Neutrophil (primary cell): ENCODE results near the gene SLC51B.

ENCODE experiments used
- H3K27ac ChIP-seq: fragments of 200-600 bp; sonication (generic); 2 replicates; pipeline ENCODE4 v1.5.1; 2016; ENCODE audit warnings: mild to moderate bottlenecking, moderate library complexity
- H3K27me3 ChIP-seq: fragments of 200-600 bp; sonication (generic); 2 replicates; pipeline ENCODE4 v1.6.0; 2016; ENCODE audit warnings: mild to moderate bottlenecking
- H3K36me3 ChIP-seq: fragments of 200-600 bp; sonication (generic); 2 replicates; pipeline ENCODE4 v1.5.1; 2017
- H3K4me1 ChIP-seq, 2 experiments: fragments of 200-600 bp in 1 of 2; sonication (generic) in 1 of 2; 1 replicate in 1 of 2; 2 replicates in 1 of 2; pipeline versions ENCODE4 v1.5.1 to v1.6.1; 2013 to 2016; ENCODE audit warnings: low read depth in 1 of 2, low read length in 1 of 2, mild to moderate bottlenecking in 1 of 2, moderate library complexity in 1 of 2; ENCODE audit not compliant: control insufficient read depth in 1 of 2, insufficient read depth in 1 of 2
- H3K4me3 ChIP-seq, 2 experiments: fragments of 200-600 bp in 1 of 2; sonication (generic) in 1 of 2; 1 replicate in 1 of 2; 2 replicates in 1 of 2; pipeline ENCODE4 v1.5.1; 2013 to 2016; ENCODE audit warnings: low read depth in 1 of 2, low read length in 1 of 2, mild to moderate bottlenecking in 1 of 2, moderate library complexity in 1 of 2
- H3K9me3 ChIP-seq: fragments of 200-600 bp; sonication (generic); 2 replicates; pipeline ENCODE4 v1.5.1; 2016
- CTCF ChIP-seq: fragments of 200-600 bp; sonication (generic); IDR thresholded peaks from 2 replicates; pipeline ENCODE4 v1.5.1; 2016; ENCODE audit warnings: antibody characterized with exemption

SLC51B gene

GRCh38 chr15:65083262-65083701, 38.1 kb downstream of the SLC51B start:
- H3K27me3 ChIP-seq: peaks cover 76% of the 10 kb centered on the region
- H3K27ac ChIP-seq: no peak overlapping the region
- no peaks in the 10 kb centered on the region for H3K9me3 ChIP-seq
- TF ChIP-seq CTCF: no peak
- H3K36me3 ChIP-seq: no peaks in the 10 kb centered on the region
- no peak overlapping the region for H3K4me3 ChIP-seq
- no peaks in the 10 kb centered on the region for H3K4me1 ChIP-seq

- Histone ChIP-seq H3K4me1 (no peaks in the 10 kb centered on the region), H3K9me3 (no peaks in the 10 kb centered on the region), H3K27ac (no peak overlapping the region), H3K36me3 (no peaks in the 10 kb centered on the region), H3K27me3 (peaks cover 62% of the 10 kb centered on the region), H3K4me3 (no peak overlapping the region)
- no peak for TF ChIP-seq CTCF
These were observed 39.5 kb downstream of the SLC51B start for GRCh38 chr15:65084500-65085206.

- no peak overlapping the region for H3K27ac ChIP-seq
- H3K4me1 ChIP-seq: no peaks in the 10 kb centered on the region
- TF ChIP-seq CTCF: no peak
- H3K36me3 ChIP-seq: no peaks in the 10 kb centered on the region
- H3K27me3 ChIP-seq: peaks cover 56% of the 10 kb centered on the region
- no peaks in the 10 kb centered on the region for H3K9me3 ChIP-seq
- H3K4me3 ChIP-seq: no peak overlapping the region
These were observed 40.1 kb downstream of the SLC51B start for GRCh38 chr15:65085207-65085753.

- Histone ChIP-seq H3K9me3 (no peaks in the 10 kb centered on the region), H3K4me1 (no peaks in the 10 kb centered on the region), H3K4me3 (no peak overlapping the region), H3K36me3 (no peaks in the 10 kb centered on the region), H3K27me3 (peaks cover 47% of the 10 kb centered on the region), H3K27ac (no peak overlapping the region)
- TF ChIP-seq CTCF: no peak
These were observed 40.9 kb downstream of the SLC51B start for GRCh38 chr15:65085990-65086679.

GRCh38 chr15:65086680-65087111, 41.5 kb downstream of the SLC51B start:
- Histone ChIP-seq H3K9me3 (no peaks in the 10 kb centered on the region), H3K4me1 (no peaks in the 10 kb centered on the region), H3K4me3 (no peak overlapping the region), H3K27me3 (peaks cover 41% of the 10 kb centered on the region), H3K27ac (no peak overlapping the region), H3K36me3 (no peaks in the 10 kb centered on the region)
- TF ChIP-seq CTCF: no peak
